HG03280 (cell line): ENCODE data around the gene MRAP2.
"Not testable (repeated sequence)": the region's sequence is repeated elsewhere in the genome, so short reads cannot be mapped to it uniquely, and the experiment has no call there.

ENCODE experiments used
- ATAC-seq: cut with Tn5 transposase; IDR thresholded peaks from one replicate; pipeline ENCODE4 v1.9.1; 2021; ENCODE audit warnings: mild to moderate bottlenecking, moderate library complexity; ENCODE audit not compliant: unreplicated experiment

The MRAP2 gene

DNA sequence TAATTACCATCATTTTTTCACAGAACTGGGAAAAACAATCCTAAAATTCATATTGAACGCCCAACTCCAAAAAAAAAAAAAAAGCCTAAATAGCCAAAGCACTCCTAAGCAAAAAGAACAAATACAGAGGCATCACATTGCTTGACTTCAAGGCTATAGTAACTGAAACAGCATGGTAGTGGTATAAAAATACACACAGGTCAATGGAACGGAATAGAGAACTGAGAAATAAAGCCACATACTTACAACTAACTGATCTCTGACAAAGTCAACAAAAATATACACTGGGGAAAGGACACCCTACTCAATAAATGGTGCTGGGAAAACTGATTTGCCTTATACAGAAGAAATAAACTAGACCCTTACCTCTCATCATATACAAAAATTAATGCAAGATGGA, 89.6 kb downstream of the MRAP2 start:
- ATAC-seq = no peak

DNA sequence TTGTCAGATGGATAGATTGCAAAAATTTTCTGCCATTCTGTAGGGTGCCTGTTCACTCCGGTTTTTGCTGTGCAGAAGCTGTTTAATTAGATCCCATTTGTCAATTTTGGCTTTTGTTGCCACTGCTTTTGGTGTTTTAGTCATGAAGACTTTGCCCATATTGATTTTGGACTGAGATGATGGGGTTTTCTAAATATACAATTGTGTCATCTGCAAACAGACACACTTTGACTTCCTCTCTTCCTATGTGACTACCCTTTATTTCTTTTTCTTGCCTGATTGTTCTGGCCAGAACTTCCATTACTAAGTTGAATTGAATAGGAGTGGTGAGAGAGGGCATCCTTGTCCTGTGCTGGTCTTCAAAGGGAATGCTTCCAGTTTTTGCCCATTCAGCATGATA, 96.0 kb downstream of the MRAP2 start:
- not testable (repeated sequence) for ATAC-seq

DNA sequence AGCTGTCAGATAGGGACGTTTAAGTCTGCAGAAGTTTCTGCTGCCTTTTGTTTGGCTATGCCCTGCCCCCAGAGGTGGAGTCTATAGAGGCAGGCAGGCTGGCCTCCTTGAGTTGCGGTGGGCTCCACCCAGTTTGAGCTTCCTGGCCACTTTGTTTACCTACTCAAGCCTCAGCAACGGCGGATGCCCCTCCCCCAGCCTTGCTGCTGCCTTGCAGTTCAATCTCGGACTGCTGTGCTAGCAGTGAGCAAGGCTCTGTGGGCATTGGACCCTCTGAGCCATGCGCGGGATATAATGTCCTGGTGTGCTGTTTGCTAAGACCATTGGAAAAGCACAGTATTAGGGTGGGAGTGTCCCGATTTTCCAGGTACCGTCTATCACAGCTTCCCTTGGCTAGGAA, 99.8 kb downstream of the MRAP2 start:
- not testable (repeated sequence) for ATAC-seq

DNA sequence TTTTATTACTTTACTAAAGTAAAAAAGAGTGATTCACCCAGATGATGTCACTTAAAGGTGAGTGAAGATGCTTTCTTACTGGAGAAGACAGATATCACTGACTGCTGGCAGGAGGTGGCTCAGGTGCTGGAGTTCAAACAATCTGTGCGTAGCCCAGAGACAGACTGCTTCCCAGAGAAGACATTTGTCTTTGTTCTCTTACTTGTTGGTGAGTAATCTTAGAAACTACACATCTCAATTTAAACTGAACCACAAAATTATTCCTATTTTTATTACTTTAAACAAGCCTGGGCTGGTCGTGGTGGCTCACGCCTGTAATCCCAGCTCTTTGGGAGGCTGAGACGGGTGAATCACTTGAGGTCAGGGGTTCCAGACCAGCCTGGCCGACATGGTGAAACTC, 101.7 kb downstream of the MRAP2 start:
- no peak for ATAC-seq

DNA sequence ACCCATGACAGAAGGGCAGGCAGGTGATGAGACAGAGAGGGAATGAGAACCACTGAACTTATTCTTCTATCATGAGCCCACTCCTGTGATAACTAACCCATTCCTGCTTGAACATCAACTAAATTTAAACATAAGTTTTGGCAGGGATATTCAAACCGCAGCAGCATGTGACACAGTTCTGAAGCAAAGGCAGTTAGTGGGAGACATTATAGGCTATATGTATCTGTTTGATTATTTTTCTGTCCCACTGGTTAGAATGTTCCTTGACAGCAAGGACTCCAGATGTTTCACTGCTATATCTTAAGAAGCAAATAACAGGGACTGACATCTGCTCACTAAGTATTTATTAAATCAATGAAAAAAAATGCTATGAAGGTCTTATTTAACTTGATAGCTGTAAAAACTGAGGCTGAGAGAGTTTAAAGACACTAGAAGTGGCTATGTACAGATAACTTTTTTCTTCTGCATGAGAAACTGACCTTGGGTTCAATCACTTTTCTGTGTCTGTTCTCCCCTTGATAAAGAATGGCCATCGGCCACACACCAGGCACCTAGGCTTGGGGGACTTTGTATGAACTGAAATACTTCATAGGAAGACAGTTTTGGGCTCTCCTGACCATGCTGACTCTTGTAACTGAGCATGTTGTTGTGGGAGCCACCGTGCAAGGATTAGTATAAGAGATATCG, 102.9 kb downstream of the MRAP2 start:
- no peak for ATAC-seq

DNA sequence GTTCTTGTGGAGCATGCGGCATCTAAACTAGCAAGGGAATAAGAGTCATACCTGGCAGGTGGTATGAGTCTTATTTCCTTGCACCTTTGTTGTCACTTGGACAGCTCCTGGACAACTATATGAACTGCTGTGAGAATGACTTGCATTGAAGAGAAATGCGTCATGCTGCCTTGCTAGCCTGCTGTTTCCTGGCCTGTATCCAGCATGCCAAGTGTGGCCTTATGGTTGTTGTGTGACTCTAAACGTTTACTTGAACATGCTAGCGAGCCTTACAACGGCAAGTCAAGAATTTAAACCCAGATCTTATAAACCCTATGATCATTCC, 103.4 kb downstream of the MRAP2 start:
- no peak for ATAC-seq

DNA sequence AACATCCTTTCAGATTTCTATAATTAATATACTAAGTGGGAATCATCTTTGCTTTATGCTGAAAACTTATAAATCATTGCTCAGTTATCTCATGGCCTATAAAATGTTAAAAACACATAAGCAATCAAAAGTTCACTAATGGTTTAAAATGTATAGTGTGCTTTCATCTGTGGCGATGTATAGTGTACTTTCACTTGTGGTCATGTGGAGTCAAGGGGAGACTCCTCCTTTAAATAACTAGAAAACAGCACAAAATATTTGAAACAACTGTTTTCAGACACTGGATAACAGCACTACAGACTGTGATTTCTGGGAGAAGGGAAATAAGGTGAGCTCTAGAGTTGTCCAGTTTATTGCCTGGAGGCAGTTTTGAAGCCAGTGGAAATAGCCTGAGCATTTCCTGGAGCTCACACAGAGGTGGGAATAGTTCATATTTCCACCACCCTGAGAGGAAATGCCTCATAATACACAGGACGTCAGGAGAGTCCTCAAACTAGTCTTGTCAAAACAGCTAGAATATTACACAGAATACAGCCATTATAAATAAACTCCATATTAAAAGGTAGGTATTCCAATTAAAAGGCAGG, 104.5 kb downstream of the MRAP2 start:
- ATAC-seq = no peak

DNA sequence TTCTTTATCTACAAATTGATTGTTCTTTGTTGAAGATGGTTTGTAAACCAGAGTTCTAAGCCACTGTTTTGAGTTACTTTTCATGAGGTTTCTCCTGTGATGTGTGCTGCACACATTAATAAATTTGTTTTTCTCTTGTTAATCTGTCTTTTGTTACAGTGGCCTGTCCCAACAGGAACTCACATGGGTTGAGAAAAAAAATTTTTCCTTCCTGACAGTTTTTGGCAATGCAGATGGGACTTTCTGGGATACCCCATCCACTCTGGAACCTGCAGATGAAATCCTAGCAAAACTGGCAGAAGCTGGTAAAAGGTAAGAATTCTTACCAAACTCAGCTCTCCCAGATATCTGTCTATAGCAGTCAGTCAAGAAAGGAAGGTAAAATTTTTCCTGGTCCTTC, 105.7 kb downstream of the MRAP2 start:
- no peak for ATAC-seq
